Loucy (cell line): Measurements from ENCODE around the gene SEMA6A.

ENCODE experiments used
- CTCF ChIP-seq: fragments of 200-600 bp; sonication (generic); conservative IDR thresholded peaks from 2 replicates; pipeline ENCODE4 v1.5.1; 2014; ENCODE audit warnings: mild to moderate bottlenecking, antibody characterized with exemption, low read length
- EZH2phosphoT487 ChIP-seq: fragments of 200-600 bp; IDR thresholded peaks from 2 replicates; pipeline ENCODE4 v1.6.1; 2018; ENCODE audit warnings: antibody characterized with exemption, mild to moderate bottlenecking, moderate library complexity, borderline replicate concordance

GRCh38 chr5:116498503-116499048 is 76.0 kb downstream of the SEMA6A start:
- no peak for TF ChIP-seq EZH2phosphoT487
- no peak for TF ChIP-seq CTCF
